Retina (tissue), 1 donor: ENCODE measurements around the gene TLE5.
"Not testable (repeated sequence)": the region's sequence is repeated elsewhere in the genome, so short reads cannot be mapped to it uniquely, and the experiment has no call there.

Experiments used
- DNase-seq: peaks from one replicate; pipeline ENCODE4 v3.0.0-alpha.2; 2016

Gene TLE5

DNA sequence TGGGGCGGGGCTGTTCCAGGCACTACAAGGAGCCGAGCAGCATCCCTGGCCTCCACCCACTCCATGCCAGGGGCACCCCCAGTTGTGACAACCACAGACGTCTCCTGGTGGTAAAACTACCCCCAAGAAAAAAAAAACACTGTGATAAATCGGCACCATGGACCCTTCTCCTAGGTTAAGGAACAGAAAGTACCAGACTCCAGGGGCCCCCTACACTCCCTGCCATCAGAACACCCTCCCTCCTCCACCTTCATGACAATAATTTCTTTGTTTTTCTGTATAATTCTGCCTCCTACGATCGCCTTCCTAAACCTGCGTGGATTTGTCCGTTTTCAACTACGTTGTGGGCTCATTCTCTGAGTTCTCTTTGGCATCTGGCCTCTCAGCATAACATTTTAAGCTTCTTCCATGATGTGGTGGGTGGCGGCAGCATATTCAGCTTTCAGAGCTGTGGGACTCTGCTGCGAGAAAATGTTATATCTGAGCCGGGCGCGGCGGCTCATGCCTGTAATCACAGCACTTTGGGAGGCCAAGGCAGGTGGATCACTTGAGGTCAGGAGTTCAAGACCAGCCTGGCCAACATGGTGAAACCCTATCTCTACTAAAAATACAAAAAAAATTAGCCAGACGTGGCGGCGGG lies 41.9 kb downstream of the TLE5 start:
- DNase-seq: no peak

DNA sequence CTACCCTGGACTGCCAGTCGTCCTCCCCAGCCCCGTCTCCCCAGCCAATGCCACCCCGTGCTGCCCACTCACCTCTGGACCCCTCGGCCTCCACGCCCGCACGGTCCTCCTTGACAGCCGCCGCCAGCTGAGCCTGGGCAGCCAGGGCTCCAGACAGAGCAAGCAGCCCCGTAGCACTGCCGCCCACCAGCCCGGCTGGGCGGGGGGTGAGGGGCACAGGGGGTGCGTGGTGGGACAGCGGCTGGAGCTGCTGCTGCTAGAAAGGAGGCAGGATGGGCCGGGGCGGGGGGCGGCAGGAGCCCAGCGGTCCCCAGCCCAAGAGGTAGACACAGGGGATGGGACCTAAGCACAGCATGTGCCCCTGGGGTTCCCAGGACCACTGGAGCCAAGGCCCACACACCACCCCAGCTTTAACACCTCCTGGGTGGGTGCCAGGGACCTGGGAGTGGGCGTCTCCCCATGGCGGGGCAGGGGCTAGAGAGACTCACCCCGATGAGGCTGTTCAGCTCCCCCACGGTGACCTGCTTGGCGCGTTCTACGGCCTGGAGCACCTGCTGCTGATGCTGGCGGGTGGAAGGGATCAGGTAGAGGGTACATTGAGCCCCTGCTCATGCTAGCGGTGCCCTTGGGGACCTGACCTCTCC lies 43.0 kb downstream of the TLE5 start:
- DNase-seq: no peak

DNA sequence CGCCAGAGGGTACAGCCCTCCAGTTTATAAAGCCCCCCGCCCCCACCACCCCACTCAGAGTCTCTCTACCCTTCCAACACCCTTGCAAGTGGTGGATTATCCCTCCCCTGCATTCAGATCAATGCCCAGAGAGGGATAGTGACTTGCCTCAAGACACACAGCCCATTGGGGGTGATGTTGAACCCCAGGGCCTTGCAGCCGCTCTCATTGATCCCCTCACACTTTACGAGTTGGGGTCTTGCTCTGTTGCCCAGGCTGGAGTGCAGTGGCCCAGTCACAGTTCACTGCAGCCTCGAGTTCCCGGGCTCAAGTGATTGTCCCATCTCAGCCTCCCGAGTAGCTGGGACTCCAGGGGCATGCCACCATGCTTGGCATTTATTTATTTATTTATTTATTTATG lies 44.4 kb downstream of the TLE5 start:
- no peak for DNase-seq

DNA sequence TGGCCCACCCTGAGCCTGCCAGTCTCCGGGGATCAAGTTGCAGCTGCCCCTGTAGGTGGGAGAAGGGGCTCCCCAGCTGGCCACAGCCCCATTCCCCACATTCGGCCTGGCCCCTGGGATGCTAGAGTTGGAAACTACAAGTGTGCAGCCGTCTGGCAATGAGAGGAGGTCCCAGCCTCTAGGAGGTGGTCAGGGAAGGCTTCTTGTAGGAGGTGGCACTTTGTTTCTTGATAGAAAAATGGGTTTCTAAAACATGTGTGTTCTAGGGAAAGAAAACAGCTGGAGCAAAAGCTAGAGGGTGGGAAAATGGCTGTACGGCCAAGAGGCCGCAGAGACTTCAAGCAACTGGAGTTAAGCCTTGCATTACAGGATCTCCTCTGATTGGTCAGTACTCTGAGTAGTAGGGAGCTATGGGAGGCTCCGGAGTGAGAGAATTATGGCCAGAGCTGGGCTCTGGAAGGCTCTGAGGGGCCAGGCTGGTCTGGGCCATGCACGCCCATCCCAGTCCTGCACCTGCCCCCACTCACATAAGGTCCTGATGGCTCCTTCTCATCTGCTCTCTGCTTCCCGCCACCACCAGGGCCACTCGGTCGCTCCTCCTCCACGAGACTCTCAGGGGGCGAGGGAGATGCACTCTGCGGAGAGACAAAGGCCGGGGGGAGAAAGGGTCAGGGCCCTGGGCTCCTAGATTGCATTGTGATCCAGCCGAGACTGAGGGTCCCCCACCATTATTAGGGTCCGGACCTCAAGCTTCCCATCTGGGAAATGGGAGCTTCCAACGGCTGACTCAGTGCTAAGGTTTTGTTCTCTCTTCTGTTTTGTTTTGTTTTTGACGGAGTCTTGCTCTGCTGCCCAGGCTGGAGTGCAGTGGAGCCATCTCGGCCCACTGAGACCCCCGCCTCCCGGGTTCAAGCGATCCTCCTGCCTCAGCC lies 46.9 kb downstream of the TLE5 start:
- DNase-seq: no peak

DNA sequence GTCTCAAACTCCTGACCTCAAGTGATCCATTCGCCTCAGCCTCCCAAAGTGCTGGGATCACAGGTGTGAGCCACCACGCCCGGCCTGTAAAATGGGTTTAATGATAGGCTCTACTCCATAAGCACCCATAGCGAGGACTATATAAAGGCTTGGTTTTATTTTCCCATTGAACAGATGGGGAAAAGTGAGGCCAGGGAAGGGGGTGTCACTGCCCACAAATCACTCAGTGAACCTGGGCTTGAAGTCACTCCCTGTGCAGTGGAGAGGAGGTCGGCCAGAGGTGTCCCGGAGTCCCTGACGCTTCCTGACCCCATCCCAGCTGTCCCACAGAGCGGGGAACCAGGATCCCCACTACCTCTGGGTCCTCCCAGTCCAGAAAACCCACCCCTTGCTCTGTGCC lies 48.2 kb downstream of the TLE5 start:
- no peak for DNase-seq

DNA sequence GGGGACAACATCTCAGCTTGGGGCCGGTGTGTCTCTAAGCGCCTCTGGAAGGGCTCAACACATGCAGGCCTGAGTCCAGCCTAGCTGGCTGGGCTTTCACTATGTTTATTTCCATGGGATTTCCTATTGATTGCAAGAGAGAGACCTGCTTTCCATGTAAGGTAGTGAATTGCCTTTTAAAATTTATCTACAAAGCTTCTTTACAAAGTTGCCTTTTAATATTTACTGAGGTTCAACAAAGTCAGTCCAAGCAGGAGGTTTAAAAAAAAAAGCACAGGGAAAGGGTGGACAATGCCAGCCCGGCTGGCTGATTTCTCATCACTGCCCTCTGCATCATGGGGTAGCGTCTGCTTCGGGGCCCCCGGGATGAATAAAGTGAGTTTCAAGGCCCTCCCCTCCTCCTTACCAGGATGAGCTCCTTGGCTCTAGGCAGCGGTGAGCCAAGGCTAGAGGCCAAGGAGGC lies 49.0 kb downstream of the TLE5 start:
- DNase-seq: no peak

DNA sequence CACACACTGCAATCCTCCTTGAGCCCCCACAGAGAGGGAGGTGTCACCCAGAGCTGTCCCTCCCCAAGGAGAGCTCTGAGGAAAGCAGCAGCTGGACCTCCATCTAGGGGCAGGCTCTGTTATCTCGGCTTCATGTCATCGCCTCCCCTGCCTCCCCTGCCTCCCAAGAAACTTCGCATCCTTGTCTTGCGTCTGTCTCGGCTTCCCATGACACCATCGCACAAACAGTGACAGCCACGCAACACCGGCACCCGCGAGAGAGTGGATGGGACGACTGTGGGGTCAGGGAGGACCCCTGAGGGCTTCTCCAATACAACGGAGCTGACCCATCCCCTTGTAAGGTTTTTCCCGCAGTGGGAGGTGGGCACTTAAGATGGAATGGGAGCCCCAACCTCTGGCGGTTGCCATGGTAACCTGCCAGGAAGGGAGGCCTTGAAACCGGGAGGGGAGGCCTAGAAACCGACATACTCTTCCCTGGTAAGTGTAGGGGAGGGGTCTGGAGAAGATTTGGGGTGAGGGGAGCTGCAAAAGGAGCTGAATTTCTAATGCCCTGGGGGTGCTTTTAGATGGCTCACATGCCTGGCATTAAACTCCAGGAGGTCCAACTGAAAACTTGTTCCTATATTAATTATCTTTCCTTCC lies 49.6 kb downstream of the TLE5 start:
- DNase-seq: no peak

DNA sequence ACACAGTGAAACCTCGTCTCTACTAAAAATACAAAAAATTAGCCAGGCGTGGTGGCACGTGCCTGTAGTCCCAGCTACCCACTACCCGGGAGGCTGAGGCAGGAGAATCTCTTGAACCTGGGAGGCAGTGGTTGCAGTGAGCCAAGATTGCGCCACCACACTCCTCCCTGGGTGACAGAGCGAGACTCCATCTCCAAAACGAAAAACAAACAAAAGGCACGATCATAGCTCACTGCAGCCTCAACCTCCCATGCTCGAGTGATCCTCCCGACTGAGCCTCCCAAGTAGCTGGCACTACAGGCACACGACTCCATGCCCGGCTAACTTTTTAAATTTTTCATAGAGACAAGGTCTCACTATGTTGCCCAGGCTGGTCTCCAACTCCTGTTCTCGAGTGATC lies 50.2 kb downstream of the TLE5 start:
- DNase-seq: not testable (repeated sequence)

DNA sequence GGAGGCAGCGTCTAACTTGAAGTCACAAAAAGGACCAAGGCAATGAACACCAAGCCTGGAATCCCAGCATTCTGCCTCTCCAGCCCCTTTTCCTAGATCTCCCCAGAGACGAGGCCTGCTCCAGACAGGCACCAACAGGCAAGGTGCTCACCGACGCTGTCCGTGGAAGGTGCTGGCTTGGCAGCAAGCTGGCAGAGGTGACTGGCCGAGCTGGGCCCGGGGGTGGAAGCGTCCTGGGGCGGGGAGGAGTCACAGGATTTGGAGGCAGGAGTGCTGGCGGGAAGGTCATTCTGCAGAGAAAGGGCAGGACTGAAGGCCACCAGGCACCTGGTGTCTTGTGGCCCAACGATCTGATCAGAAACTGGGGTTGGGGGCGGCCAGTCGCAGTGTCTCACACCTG lies 51.4 kb downstream of the TLE5 start:
- no peak for DNase-seq

DNA sequence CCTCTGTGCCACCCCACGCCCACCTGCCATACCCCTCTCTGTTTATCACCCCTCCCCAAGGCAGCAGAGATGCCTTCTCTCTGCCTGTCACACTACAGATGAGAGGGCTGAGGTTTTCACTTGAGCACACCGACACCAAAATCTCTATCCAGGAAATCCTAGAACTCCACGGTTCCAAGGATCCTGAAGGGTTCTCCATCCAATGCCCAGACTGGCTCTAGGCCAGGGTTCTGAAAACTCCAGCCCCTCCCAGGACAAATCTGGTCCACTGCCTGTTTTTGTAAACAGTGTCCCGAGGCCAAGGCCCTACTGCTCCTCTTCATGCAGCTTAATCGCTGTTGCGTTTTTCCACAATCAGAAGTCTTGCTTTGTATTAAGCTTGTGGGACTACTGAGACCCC lies 53.3 kb downstream of the TLE5 start:
- DNase-seq: no peak

DNA sequence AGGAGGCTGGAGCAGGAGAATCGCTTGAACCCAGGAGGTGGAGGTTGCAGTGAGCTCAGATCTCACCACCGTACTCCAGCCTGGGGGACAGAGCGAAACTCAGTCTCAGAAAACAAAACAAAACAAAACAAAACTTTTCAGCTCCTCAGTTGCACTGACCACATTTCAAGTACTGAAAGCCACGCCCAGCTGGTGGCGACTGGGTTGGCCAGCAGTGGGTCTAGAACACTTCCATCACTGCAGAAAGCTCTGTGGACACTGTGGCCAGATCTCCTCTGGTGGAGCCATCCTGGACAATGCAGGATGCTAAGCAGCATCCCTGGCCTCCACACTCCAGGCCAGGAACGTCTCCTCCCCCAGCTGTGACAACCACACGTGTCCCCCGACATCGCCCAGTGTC lies 54.3 kb downstream of the TLE5 start:
- DNase-seq: no peak

DNA sequence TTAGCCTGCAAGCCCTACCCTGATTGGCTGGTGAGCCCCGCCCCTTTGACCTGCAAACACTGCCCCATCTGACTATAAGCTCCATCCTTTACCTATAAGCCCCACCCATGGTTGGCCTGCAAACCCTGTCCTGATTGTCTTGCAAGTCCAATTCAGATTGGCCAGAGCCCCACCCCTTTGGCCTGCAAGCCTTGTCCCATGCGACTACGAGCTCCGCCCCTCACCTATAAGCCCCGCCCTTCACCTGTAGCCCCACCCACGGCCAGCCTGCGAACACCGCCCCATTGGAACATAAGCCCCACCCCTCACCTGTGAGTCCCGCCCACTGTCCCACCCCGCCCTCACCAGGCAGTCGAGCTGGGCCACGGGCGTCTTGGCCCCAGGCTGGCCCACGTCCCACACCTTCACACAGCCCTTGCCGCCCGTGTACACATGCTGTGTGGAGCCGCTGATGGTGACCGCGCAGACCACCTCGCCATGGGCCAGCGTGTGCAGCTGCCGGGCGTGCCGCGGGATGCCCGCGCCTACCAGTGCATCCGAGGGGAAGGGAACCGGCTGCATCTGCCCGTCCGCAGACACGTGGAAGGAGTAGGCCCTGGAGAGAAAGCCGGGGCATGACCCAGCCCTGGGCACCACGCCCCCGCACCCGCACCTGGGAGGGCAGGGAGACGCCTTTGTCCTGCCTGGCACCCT lies 56.1 kb downstream of the TLE5 start:
- no peak for DNase-seq

DNA sequence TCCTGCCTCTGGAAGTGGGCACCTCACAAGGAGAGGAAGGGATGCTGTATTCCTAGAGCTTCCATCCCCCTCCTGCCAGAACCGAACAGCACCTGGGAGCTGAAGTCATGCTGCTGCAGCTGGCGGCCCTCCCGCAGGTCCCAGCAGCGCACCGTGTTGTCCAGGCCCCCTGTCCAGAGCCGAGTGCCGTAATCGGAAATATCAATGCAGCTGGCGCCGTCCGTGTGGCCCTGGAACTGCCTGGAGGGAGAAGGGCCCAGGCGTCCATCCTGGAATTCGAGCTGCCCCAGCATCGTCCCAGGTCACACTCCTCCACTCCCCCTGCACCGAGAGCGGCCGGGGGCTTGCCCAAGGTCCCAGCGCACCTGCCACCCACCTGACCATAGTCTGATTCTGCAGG lies 57.0 kb downstream of the TLE5 start:
- no peak for DNase-seq

DNA sequence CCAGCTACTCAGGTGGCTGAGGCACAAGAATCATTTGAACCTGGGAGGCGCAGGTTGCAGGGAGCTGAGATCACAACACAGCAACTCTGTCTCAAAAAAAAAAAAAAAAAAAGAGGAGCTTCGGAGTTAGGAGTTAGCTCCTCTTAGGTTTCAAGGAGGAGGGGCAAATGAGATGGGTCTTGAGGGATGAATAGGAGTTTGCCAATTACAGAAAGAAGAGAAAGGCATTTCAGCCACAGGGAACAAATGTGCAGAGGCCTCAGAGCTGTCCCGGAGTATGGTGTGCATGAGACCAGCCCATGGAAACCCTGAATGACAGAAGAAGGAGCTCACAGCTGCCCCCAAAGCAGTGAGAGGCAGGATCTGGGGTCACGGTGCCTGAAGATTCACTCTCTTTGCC lies 57.8 kb downstream of the TLE5 start:
- DNase-seq: no peak

DNA sequence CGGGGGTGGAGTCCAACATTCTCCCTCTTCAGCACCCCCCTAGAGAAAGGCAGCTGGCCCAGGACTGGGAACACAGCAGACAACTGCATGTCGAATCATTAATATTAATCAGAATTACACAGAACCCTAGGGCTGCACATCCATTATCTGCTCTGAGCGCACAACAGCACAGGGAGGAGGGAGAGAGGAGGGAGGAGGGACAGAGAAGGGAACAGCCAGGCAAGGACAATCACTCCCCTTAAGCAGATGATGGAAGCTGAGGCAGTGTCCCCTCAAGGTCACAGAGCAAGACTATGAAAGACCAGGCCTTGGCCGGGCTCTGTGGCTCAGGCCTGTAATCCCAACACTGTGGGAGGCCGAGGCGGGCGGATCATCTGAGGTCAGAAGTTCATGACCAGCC lies 59.2 kb downstream of the TLE5 start:
- DNase-seq: no peak
